Mesenteric fat pad (tissue), 1 donor: ENCODE results near the gene ACSL1. TPM values are rescaled to one million over a fixed set of nuclear protein-coding genes. Genes with fewer than 3 reads are reported as not detected.
"Not testable (repeated sequence)": the region's sequence is repeated elsewhere in the genome, so short reads cannot be mapped to it uniquely, and the experiment has no call there.

ENCODE experiments used
- DNase-seq: peaks from one replicate; pipeline ENCODE4 v3.0.0-alpha.2; 2020; ENCODE audit warnings: low spot score
- total RNA-seq: library from RNA; stranded (reverse); fragmentation: NEBNext Ultra II Directional; extraction: Animal tissue kit (Norgen Biotek cat#: 25700); gene quantifications from one replicate; pipeline ENCODE4 v1.2.1, GENCODE V29; 2021
- donor health status: DM: yes; HTN: yes; CAD: no.

The ACSL1 gene
- total RNA-seq, 1 donor from 2014 or later: 1,386 TPM

GRCh38 chr4:184792950-184793555, 32.7 kb downstream of the ACSL1 start:
- no peak for DNase-seq

GRCh38 chr4:184792334-184792733, 33.4 kb downstream of the ACSL1 start:
- no peak for DNase-seq

GRCh38 chr4:184790826-184791225, 34.9 kb downstream of the ACSL1 start:
- DNase-seq: no peak

GRCh38 chr4:184787766-184788503, 37.8 kb downstream of the ACSL1 start:
- DNase-seq: no peak

GRCh38 chr4:184785813-184786212, 40.0 kb downstream of the ACSL1 start:
- no peak for DNase-seq

- DNase-seq: no peak
These were observed 41.0 kb downstream of the ACSL1 start for GRCh38 chr4:184784628-184785257.

- no peak for DNase-seq
These were observed 42.9 kb downstream of the ACSL1 start for GRCh38 chr4:184782731-184783373.

- not testable (repeated sequence) for DNase-seq
These were observed 46.6 kb downstream of the ACSL1 start for GRCh38 chr4:184779160-184779559.

- DNase-seq: no peak
These were observed 47.4 kb downstream of the ACSL1 start for GRCh38 chr4:184778325-184778724.

- DNase-seq: no peak
These were observed 48.9 kb downstream of the ACSL1 start for GRCh38 chr4:184776821-184777220.

GRCh38 chr4:184775854-184776555, 49.8 kb downstream of the ACSL1 start:
- no peak for DNase-seq

GRCh38 chr4:184774152-184774551, 51.6 kb downstream of the ACSL1 start:
- DNase-seq: no peak

- DNase-seq: no peak
These were observed 54.4 kb downstream of the ACSL1 start for GRCh38 chr4:184771416-184771815.

- DNase-seq: no peak
These were observed 56.5 kb downstream of the ACSL1 start for GRCh38 chr4:184769141-184769765.

GRCh38 chr4:184768296-184768695, 57.5 kb downstream of the ACSL1 start:
- no peak for DNase-seq

GRCh38 chr4:184766446-184766845, 59.3 kb downstream of the ACSL1 start:
- DNase-seq: no peak

GRCh38 chr4:184765473-184766340, 60.1 kb downstream of the ACSL1 start:
- no peak for DNase-seq

GRCh38 chr4:184764601-184765000, 61.2 kb downstream of the ACSL1 start:
- DNase-seq: no peak

GRCh38 chr4:184763150-184763780, 62.5 kb downstream of the ACSL1 start:
- DNase-seq: no peak
